Stromal cell of bone marrow (primary cell): ENCODE data around the gene ATP8B3.
"Not testable (repeated sequence)": the region's sequence is repeated elsewhere in the genome, so short reads cannot be mapped to it uniquely, and the experiment has no call there.

Experiments used
- DNase-seq: peaks from one replicate; pipeline ENCODE4 v3.0.0-alpha.2; 2012; ENCODE audit warnings: low read depth

Gene ATP8B3

DNA sequence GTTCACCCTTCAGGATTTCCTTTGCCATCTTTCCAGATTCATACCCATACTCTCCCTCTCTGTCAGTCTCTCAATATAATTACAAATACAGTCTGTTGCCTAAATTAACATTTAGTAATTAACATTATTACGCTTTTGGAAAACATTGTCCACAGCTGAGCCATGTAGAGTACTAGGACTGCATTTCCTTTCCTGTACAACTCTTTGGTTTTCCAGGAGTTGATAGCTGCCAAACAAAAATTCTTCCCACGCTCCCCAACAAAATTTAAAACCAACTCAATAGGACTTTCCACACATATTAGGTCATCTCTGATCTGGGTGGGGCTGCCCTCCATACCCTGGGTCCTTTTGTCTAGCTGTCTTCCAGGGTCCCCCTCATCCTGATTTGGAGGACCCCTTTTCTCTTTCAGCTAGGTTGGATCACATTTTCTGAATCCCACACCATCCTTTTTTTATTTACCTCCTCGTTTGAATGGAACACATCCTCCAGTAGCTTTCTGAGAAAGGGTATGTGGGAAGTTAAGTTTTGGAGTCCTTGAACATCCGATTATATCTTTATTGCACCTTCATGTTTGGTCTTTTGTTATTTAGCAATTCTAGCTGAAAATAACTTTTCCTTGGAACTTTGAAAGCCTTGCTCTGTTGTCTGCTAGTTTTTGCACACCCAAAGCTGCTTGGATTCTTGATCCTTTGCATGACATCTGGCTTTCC is 41.1 kb downstream of the ATP8B3 start:
- DNase-seq: no peak

DNA sequence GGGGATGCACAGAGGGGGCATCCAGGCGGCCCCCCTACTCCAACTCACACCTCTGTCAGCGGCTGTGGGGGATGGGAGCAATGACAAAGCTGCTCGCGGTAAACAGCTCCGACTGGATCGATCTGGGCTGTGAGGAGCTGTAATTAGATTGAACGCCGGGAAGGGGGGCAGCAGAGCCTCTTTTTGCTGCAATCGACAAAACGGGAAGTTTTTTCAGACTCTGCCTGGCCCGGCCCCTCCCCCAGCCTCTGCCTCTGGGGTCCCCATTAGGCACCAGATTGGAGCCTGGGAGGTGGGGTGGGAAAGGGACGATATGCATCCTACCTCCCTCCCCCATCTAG is 42.5 kb downstream of the ATP8B3 start:
- no peak for DNase-seq

DNA sequence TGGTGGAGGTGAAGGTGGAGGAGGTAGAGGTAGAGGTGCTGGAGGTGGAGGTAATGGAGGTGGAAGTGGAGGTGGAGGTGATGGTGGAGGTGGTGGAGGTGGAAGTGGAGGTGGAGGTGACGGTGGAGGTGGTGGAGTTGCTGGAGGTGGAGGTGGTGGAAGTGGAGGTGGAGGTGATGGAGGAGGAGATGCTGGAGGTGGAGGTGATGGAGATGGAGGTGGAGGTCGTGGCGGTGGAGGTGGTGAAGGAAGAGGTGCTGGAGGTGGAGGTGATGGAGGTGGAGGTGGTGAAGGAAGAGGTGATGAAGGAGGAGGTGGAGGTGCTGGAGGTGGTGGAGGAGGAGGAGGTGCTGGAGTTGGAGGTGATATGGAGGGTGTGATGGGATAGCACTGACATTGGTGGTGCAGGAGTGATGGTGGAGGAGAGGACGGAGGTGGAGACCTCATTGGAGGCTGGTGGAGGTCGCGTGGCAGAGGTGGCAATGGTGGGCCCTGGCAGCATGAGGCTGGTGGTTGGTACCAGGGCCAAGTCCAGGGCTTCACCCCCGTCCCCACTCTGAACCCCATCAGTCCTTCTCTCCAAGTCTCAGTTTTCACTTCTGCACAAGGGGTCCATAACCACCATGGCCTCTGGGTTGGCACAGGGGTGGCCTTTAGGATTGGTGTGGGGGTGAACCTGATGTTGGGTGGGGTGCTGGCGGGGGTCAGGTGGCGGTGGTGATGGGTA is 43.0 kb downstream of the ATP8B3 start:
- no peak for DNase-seq

DNA sequence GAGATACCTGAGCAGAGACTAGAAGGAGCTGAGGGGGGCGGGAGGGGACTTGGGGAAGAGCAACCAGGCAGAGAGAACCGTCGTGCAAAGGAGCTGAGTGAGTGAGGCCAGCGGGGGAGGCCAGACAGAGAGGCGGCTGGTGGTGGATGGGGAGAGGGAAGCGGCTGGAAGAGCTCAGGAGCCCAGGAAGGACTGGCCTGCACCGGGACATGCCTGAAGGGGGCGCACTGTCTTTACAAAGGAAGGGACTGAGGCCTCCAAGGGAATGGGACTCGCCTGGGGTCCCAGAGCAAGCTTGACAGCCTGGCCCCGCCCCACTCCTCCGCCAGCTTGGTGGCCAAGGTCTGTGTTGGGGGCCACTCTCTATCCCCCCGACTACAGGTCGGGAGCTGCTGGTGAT is 43.8 kb downstream of the ATP8B3 start:
- no peak for DNase-seq

DNA sequence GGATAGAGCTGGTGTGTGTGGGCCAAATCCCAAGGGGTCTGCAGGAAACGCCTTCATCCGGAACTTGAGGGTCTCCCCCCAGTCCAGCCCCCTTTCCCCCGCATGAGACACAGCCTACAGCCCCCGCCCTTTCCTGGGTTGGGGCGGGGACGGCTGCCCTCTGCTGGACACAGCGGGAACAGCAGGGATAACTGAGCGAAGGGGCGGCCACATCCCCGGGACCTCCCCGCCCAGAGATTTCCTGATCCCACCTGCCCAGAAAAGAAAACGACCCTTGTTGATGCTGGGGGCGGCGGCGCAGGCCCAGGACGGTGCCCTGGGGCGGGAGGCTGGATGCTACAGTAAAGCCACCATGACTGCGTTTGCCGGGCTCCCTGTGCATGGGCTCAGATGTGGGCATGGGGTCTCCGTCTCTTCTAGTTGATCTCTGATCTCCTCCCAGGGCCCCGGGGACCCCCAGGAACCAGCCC is 44.6 kb downstream of the ATP8B3 start:
- no peak for DNase-seq

DNA sequence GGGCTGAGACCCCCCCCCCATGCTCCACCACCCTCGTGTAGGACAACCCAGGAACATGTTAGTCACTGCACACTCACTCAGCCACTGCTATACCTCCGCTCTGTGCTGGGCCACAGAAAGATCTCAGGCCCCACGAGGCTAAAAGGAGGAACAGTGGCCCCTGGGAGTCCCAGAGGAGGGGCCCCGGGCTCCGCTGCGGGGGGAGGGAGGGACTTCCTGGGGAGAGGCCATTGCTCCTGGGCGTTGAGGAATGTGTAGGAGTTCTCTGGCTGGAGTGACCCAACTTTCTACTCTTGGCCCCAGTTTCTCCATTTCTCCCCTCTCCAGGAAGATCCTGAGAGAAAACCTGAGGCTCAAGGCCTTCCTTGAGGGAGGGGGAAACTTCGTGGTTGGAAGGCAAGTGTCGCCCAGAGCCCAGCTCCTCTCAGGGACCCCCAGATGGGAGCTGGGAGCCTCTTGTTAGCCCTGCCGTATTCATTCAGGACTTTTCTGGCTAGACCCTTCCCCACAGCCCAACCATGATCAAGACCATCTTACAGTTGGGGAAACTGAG is 45.2 kb downstream of the ATP8B3 start:
- no peak for DNase-seq

DNA sequence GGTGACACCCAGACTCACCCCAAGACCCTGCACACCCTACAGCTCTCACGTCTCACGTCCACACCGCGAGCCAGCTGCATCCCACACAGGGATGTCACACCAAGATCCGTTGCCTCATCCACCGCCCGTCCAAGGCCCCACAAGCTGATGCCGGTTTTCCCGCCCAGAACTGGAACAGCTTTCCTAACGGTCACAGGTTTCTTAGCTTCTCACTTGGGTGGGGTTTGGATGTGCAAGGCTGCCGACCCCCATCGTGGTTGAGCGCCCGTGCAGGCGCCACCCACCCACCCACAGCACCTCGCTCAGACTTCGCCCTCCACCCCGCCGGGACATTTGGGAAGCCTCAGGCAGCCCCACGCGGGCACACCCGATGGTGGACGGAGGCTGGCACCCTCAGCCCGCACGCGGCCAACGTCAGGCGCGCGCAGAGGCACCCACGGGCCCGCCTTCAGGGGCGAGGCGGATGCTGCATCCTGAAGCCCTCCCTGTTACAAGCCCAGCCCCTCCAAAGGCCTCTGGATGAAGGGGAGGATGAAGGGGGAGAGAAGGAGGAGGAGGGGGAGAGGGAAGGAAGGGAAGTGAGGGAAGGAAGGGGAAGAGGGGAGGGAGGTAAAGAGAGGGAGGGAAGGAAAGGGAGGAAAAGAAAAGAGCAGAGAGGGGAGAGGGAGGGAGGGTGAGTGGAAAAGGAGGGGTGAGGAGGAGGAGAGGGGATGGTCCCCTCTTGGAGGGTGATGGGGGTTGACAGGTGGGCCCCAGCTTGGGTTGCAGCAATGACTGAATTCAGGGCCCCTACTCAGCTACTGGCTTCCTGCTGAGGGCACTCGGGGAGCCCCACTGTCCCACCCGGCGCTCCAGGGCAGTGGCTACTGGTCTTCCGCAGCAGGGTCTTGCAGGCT is 45.9 kb downstream of the ATP8B3 start:
- no peak for DNase-seq

DNA sequence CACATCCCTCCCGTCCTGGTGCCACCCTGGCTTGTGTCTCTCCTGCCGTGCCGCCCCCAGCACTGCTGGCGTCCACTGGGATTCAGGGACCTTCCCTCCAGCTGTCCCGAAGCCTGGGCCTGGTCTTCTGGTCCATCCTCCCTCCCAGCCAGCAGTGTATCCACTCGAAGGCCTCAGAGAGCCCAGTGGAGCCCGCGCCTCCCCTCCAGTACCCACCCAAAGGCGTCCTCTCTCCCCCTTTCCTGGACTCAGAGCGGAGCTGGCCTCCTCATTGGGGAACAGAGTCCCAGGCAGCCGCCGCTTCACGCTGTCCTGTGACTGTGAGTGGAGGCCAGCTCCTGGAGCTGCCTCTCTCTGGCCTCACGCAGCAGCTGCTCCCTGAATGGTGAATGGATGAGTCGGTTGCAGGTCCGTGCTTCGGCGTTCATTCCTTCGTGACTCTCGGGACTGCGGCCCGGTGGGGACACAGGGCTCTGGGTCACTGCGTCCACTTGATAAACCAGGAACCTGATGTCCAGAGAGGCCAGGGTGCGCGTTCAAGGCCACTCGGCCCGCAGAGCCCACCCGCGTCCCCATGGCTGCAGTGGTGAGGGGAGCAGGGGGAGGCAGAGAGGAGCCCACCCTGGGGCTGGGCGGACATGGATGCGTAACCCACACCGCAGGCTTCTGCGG is 46.7 kb downstream of the ATP8B3 start:
- DNase-seq: no peak

DNA sequence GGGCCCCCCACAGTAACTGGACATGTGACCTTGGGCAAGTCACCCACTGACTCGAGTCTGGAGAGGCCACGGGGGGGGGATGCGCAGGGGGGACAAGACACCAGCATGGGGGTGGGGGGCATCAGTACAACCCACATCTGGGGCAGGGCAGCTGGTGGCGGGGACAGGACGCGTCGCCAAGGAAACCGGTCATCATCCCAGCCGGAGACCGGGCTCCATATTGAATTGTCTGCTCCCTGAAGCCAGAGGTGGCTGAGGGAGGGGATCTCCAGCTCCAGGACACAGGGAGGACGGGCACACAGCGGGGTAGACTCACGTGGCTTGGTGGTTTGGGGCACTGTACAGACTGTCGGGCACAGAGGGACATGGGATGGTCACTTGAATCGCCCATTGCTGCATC is 47.3 kb downstream of the ATP8B3 start:
- no peak for DNase-seq

DNA sequence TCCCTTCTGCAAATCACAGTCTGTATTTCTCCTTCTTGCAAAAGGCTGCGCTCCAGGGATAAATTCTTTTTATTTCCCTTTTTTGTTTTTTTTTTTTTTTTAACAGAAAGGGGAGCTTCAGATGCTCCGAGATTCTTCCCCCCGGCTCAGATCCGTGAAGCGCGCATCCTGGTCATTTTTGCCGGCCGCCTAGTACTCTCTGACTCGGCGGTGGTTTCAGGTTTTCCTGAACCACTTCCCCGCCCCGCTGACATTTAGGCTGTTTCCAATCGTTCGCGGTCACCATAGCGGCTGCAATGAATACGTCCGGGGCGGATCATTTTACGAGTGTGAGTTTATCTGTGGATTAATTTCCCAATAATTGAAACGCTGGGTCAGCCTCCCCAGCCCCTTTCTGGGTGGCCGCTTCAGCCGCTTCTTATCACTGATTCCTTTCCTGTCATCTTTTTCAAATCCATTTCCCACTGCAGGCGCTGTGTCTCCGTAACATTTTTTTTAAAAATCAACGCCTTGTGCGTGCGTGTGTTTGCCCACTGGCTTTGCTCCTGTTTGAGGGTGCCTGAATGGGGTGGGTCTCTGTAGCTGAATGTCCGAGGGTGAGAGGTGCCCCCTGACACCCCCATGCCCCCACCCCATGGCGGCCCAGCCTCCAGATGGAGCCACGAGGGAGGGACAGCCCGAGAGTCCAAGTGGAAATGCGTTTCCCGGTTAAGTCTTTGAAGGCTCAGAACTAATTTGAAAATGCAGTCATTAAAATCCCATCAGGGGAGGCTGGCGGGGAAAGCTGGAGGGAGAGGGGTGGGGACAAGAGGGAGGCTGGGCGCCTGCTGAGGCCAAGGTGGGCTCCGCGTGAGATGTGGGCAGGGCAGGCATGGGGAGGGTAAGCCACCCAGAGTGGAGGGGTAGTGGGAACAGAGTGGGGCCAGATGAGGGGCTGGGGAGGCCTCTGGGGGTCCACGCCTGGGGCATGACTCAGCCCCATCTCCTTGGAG is 48.1 kb downstream of the ATP8B3 start:
- no peak for DNase-seq

DNA sequence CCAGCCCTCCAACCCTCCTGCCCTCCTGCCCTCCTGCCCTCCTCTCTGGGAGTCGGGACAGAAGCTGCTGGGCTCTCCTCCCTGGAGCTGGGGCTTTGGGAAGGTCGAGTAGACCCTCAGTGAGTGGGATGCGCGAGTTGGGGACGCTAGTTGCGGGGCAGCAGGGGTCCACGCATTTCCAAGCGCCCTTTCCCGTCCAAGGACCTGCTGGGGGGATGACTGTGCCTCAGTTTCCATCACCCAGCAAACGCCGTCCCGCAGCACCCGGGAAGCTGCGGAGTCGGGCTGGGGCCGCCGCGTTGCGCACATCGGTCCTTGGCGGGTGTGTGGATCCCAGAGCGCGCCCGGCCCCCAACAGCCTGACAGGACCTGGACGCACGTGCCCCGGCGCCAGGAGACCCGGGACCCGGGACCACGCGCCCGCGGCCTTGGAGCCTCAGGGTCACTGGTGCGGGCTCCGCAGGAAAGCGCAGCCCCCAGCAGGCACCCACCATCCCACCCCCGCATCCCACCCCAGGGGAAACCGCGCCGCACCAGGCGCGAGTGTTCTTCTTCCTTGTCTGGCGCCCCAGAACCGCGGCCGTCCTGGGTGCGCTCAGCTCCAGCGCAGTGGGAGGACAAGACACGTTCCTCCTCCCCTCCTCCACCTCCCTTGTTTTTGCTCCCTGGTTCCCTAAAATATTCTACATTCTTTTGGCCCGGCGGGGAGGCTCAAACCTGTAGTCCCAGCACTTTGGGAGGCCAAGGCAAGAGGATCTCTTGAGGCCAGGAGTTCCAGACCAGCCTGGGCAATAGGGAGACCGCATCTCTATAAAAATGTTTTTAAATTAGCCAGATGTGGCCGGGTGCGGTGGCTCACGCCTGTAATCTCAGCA is 49.6 kb downstream of the ATP8B3 start:
- no peak for DNase-seq

DNA sequence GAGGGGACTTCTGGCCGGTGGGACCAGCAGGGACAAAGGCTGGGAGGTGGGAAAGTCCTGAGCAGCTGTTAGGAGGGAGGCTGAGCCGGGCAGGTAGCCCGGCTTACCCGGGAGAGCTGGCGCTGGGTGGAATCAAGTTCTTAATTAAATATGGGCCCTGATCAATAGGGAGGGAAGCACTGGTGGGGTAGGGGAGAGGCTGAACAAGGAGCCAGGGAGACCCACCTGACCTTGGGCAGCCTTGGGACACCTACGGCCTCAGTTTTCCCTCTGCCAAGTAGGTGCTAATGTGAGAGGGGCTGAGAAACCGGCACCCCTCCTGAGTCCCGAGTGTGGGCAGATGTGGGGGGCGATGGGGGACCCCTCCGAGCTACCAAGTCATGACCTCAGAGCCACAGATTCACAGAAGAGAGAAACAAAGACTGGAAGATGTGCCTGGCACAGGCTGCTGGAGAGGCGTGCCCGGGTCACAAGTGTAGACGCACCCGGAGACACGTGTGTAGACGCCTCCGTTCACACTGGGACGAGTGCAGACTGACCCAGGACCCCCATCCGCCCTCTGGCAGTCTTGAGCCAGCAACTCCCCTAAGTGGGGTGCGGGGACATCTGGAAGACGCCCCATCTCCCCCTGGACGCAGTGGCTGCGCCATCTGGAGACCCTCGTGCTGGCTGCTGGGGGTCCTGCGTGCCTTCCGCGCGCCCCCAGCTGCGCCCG is 50.4 kb downstream of the ATP8B3 start:
- no peak for DNase-seq

DNA sequence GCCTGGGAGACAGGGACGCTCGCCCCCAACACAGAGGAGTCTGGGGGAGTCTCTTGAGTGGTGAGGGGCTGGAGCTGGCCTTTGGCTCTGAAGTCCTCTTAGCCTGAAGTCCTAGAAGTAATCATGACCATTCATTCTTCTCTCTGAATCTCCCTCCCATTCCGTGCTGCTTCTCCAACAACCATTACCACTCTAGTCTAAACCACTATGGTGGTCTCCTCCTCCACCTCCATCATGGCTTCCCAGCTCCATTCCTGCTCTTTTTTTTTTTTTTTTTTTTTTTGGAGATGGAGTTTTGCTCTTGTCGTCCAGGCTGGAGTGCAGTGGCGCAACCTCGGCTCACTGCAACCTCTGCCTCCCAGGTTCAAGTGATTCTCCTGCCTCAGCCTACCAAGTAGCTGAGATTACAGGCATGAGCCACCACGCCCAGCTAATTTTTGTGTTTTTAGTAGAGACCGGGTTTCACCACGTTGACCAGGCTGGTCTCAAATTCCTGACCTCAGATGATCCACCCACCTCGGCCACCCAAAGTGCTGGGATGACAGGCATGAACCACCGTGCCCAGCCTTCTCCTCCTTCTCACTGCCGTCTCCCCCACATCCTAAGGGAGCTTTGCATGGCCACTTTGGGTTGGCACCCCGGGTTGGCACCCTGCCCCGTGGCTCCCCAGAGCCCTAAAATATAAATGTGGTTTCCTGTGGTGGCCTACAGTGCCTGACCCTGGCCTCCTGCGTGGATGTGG is 51.1 kb downstream of the ATP8B3 start:
- not testable (repeated sequence) for DNase-seq

DNA sequence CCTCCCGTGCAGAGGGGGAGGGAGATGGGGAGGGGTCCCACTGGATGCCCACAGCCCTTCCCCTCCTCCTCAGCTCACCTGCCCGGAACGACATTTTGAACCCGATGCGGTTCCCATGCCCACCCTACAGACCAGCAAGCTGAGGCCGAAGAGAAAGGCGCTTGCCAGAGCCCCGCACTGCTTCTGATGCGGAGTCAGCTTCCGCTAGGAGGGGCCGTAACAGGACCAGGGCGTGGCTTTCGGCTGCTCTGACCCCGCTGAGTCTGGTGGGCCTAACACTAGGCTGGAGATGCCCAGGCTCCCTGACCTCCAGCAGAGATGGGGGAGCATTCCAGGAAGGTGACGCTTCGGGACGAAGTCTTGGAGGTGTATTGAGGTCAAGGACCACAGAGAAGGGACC is 52.1 kb downstream of the ATP8B3 start:
- no peak for DNase-seq

DNA sequence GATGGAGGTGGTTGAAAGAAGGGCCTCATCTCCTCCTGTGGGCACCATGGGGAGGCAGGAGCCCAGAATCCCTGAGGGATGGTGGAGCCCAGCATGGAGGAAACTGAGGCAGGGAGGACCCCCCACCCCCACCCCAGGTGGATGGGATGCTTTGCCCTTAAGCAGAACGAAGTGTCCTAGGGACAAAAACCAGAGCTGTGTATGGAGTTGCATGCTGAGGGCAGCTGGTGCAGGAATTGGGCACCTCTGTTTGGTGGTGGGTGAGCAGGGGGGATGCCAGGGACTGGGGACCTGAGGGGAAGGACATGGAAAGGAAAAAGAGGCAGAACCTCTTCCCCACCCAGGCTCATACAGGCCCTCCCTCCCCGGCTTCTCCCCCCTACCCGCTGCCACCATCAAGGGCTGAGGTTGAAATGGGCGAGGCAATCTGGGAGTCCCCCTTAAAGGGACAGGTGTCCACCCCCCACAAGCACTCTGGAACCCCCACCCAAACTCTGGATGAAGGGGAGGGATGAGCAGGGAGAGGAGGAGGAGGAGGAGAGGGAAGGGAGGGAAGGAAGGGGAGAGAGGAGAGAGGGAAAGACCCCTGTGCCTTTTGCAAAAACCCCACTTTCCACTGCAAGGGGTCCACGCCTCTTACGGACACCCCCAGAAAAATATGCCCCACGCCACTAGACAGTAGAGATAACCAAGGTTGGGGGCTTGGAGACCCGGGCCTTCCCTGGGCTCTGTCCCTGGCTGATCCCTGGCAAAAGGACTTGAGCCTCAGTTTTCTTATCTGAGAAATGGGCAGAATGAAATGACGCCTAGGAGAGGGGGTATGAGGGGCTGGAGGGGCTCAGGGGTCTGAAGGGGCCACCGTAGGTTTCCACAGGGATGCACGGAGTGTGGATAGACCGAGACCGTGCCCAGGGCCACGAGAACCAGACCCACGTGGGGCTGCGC is 52.8 kb downstream of the ATP8B3 start:
- no peak for DNase-seq

DNA sequence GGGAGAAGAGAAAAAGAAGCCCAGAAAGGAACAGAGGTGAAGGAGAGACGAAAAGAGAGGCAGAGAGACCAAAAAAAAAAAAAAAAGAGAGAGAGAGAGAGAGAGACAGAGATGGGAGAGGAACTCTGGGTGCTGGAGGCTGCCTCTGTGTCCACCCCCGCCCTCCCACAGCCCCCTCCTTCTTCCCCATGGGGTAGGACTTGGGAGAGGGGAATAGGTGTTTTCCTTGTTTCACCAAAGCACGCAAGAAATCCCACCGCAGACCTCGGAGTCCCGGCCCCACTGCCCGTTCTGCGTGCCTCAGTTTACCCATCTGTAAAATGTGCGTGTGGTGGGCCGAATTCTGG is 53.9 kb downstream of the ATP8B3 start:
- no peak for DNase-seq
